ENCODE results near the gene SLC12A9.
"Not testable (repeated sequence)": the region's sequence is repeated elsewhere in the genome, so short reads cannot be mapped to it uniquely, and the experiment has no call there.

GRCh38 chr7:100816515-100816914 is 36.0 kb upstream of the SLC12A9 start:
- TF ChIP-seq FOXM1 (IDR thresholded peaks at IDR 0.05; ENCODE audit: borderline replicate concordance); SP1 (IDR thresholded peaks at IDR 0.05); ZNF384 (IDR thresholded peaks at IDR 0.05); PKNOX1 (IDR thresholded peaks at IDR 0.05); SUZ12 (IDR thresholded peaks at IDR 0.05); ELF4 (IDR thresholded peaks at IDR 0.05); FOXA1 (IDR thresholded peaks at IDR 0.05): not testable (repeated sequence)
